GM18951 (cell line): Measurements from ENCODE around the gene IMMP2L.

Experiments used
- POLR2A ChIP-seq: IDR thresholded peaks from 4 replicates; pipeline ENCODE4 v1.6.1; 2011; ENCODE audit warnings: mild to moderate bottlenecking; ENCODE audit not compliant: insufficient read length, insufficient read depth; ENCODE audit errors: extremely low read depth
- in situ Hi-C: fragments of 300-500 bp; cut with MboI; formaldehyde crosslinking; loops from one replicate; pipeline ENCODE4 v1.12.0; 2022; ENCODE audit warnings: low sequenced_read_pairs, mixed read lengths, inconsistent platforms; ENCODE audit not compliant: unreplicated experiment

IMMP2L gene

DNA sequence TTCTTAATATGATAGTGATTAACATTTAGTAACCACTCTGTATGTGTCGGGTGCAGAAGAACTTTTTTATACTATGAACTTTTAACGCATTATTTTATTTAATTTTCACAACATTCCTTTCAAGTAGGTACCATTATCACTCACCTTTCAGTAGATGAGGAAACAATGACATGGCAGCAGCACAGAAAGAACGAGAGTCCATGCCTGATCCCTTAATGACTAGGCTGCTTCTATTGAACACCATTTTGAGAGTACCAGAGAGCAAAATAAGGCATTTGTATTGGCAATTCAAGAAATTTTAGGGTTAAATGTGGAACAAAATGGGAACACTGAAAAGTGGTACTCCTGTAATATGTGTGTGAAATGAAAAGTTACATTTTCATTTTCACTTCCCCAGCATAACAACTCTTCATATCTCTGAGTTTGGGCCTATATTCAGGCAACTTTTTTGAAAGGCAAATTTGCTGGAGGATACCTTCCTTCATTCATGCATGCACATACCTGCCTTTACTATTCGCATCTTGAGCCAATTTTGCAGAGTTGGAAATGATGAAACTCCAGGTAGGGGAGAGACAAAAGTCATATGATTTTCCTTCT, 458.5 kb downstream of the IMMP2L start:
- TF ChIP-seq POLR2A: no peak
- in situ Hi-C loops: no loop called here

DNA sequence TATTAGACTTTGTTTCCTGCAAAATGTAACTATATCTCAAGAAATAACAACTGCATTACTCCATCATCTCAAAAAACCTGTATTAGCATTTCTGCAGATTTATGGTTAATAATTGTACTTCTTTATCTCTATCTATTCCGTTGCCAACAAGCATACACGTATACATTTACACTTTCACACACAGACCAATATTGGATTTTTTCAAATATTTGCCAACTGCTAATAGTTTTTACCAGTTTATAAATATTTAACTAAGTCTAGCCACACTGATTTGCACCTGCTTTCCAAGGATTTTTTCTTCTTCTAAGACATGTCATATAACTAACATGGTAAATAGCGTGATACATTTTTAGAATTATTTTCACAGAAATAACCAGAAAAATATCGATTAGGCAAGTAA, 459.2 kb downstream of the IMMP2L start:
- in situ Hi-C loops: no loop called here
- TF ChIP-seq POLR2A: no peak

DNA sequence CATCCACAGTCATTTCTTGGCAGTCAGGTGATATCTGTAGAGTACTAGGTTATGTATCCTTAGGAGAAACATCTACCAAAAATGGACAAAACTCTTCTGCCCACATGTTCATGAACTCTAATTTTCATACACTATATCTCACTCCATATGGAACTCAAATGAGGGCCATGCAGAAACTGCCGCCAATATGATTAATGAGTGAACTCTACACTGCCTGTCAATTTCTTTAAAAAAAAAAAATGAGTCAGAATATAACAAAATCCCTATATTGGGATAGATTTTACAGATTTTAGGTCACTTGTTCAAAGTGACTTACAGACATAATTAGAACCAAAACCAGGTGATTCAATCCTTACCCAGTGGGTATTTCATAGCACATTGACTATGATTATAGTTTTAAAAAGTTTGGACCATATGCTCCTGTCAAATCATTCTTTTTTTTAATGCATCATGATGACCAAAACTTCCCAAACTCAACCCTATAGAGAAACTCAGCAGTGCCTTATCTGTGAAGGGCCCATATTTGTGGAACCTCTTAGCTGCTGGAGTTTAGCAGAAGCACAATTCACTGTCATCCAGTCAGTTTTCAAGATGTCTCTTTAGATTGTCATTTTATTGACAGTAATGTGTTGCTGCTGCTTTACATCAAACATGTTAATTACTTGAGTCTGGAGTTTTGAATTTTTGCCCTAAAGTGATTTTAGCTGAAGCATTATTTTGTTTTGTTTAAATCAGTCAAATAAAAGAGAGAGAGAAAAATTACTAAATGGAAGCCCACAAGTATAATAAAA, 460.2 kb downstream of the IMMP2L start:
- in situ Hi-C loops: no loop called here
- no peak for TF ChIP-seq POLR2A

DNA sequence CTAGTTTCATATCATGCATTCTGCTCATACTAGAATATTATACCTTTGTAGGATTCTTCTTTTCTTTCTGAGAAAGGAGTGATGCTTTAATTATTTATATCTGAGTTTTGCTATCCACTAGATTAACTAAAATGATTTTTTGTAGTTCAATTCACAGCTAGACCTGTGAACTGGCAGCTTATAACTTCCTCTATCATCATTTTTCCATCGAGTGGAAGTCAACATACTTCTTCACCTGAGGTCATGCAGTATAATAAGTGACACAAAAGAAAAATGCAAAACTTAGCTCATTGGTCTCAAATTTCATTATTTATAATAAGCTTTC, 463.4 kb downstream of the IMMP2L start:
- in situ Hi-C loops: loop anchor here (25.0 kb wide), 1 partner anchor 638 kb away; no protein-coding TSS in a partner anchor

DNA sequence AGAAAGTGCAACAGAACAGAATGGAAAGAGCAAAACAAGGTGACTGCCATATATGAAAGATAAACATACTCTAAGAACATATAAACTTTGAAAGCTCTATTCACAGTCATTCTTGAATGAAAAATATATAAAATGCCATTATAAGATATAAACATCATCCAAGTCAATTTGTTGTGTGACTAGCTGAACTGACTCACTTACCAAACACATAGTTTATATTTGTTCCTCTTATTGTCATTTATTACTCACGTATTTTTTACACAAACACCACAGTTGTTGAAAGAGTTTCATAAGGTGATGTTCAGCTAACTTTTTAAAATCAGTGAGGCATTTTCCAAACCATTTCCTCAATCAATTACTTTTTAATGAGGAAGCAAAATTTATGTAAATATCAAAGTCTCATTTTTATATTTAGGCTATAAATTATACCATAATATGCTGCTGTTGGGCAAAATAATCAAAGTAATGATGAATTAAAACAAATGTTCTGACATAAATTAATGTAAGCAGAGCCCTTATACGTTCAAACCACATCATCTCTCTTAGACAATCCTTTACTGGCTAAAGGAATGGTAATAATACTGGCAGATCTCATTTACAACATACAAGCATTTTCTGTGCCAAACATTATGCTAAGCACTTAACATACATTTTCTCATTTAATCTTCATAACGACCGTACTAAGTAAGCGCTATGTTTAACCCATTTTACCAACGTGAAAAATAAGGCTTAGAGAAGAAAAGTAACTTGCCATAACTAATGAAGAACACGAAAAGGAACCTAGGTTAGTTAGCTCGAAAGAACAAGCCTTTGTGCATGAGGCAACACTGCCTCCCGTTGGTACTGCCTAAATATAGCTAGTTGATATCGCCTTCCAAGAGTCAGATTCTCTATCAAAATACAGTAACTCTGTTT, 464.0 kb downstream of the IMMP2L start:
- TF ChIP-seq POLR2A: no peak
- in situ Hi-C loops: loop anchor here (25.0 kb wide), 1 partner anchor 639 kb away; no protein-coding TSS in a partner anchor

More for the DNA sequence above, 463.4 kb downstream of the IMMP2L start:
- TF ChIP-seq POLR2A: no peak

DNA sequence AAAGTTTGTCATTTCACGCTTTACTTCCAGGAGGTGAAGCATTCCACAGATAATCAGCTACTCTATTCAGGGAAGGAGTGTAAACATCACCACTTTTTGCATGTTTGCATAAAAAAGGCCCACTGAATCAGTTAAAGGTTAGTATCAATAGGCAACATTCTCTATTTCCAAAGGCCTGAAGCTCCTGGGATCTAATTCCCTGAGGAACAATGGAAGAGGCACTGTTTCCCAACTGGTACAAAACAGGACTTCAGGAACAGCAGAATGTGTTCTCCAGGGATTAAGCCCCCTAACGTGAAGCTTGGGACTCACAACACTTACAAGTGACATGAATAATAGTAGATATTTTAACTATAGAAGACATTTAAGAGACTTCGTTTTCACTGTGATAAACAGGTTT, 465.3 kb downstream of the IMMP2L start:
- in situ Hi-C loops: loop anchor here (25.0 kb wide), 1 partner anchor 640 kb away; no protein-coding TSS in a partner anchor
- no peak for TF ChIP-seq POLR2A

DNA sequence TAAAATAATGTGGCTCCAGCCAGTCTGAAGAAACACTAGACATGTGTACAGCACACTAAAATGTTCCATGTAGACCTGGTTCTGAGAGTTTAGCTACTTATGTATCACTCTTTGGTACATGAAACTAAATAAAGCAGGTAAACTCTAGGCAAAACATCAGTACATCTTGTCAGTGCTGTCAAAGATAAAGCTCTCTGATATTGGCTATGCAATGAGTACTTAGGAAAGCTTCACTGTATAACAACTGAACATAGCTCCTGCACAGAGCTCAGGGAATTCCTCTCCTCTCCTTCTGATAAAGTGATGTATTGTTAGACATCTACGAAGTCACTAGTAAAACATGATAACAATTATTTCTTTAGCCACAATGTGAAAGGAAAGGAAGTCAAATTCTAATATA, 467.9 kb downstream of the IMMP2L start:
- TF ChIP-seq POLR2A: no peak
- in situ Hi-C loops: loop anchor here (25.0 kb wide), 1 partner anchor 643 kb away; no protein-coding TSS in a partner anchor

DNA sequence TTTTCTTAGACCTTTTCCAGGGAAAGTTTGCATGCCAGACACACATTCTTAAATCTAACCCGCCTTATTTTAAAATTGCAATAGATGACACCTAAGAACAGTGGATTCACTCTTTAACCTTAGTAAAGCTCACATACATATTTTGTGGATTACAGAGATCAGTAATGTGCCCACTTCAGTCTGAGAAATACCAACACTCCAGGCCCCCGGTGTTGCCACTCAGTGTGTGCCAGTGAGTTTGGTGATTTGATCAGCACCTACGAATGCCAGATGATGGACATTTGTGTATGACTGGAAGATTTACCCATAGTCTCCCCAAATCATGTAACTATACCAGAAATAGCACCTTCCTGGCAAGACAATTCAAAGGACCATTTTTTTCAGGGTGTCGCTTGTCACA, 468.8 kb downstream of the IMMP2L start:
- in situ Hi-C loops: loop anchor here (25.0 kb wide), 1 partner anchor 644 kb away; no protein-coding TSS in a partner anchor
- TF ChIP-seq POLR2A: no peak

DNA sequence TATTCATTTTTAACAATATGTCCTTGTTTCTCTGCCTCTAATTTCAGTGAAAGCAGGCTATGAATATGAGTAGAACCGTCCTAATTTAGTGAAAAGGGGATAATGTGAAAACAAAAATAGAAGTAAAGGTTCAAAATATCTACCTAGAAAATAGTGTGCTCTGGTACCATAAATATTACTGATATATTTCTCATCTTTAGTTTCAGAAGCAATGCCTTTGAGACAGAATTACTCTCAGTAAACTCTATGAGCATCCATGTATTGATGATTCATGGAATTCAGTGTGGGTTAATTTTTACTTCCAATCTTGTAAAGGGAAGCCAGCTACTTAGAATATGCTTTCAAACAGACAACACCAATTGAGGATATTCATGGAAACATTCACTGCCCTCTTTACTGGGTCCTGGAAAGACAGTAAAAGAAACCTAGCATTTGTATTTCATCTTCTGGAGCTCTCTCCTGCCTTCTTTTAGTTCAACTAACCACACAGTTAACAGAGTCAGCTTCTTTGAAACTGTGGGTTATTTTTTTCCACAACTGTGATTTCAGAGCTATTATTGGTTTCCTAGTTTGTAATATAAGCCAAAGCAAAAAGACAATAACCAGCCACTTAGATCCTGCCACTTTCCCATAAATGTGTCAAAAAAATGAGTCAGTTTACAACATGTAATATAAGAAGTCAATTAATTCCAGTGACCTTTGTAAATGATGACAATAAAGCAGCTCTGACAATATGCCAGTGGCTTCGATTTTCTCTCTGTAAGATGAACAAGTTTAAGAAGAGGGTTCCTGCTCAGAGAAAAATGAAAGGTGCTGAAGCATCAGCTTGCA, 469.7 kb downstream of the IMMP2L start:
- in situ Hi-C loops: loop anchor here (25.0 kb wide), 1 partner anchor 645 kb away; no protein-coding TSS in a partner anchor
- no peak for TF ChIP-seq POLR2A

DNA sequence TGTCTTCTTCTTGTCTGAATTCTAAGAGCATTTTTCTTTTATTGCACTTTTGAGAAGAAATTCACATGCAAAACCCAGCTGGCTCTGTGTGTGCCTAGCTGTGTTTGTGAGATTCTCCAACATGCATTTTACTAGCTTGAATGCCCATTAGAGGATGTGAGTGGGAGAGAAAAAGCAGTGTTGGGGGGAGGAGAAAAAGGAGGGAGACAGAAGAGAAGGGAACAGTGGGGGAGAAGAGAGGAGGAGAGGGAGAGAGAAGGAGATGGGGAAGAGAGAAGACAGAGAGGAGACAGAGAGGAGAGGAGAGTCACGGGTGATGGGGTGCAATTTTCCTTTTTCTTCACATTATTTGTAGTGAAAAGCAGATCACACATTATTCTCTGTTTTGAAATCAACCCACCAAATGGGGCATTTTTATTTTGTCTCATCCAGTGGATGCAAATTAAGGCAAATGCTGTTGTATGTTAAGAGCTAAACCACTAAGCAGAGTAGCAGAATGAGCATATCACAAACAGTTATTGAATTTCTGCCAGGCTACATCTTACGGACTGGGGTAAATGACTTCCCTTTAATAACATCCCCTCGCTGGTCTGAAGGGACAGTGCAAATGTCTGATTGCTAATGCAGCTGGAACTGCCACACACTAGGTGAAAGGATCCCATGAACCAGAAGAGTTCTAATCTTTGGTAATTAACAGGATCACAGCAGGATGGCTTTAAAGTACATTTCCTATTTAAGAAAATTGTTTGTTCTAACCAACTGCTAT, 470.5 kb downstream of the IMMP2L start:
- no peak for TF ChIP-seq POLR2A
- in situ Hi-C loops: loop anchor here (25.0 kb wide), 1 partner anchor 646 kb away; no protein-coding TSS in a partner anchor

DNA sequence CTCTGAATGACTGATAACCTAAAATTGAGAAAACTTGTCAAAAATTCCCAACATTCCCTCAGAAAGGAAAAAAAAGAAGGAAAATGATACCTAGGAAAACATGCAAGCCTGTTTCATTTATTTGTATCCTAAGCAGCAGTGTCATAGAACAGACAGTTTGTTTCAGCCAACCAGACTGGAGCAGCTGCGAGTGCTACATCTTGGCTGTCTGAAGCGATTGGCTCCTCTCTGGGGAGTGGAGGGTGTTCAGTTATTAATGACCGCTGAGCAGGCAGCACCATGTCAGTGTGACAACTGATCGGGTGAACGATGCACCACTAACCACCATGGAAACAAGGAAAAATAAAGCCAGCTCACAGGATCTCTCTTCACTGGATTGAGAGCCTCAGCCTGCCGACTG, 471.4 kb downstream of the IMMP2L start, which contains the start of gene LRRN3:
TSS of gene LRRN3 (plus strand) at position 282 of the 400 bp plus-strand sequence. CDS start 31,646 bp downstream, outside the sequence.
- no peak for TF ChIP-seq POLR2A
- in situ Hi-C loops: loop anchor here (25.0 kb wide), 1 partner anchor 646 kb away; no protein-coding TSS in a partner anchor
